IPS-11a (cell line): ENCODE results near the gene ARHGAP10.

Experiments used
- H3K4me3 ChIP-seq: one replicate; pipeline ENCODE4 v1.5.1; 2013; ENCODE audit warnings: low read depth, low read length, control low read depth

ARHGAP10 gene

DNA sequence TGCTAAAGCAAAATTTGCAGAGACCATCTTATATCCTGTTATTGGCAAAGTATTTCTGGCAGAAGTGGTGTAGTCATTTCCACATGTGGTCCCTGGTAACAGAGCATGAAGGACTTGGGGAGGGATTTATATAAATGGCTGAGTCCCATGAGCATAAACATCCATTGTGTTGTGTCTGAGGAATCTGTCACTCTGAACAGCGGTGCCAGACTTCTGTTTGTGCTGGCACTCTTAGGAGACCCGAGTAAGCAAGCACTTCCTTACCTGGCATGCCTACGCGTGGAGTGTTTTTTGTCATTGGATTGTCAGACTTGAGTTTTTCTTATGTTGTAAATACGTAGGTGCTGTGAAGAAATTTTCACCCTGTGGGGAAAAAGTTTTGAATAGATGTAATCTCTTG, 285.9 kb downstream of the ARHGAP10 start:
- no peak overlapping the region for H3K4me3 ChIP-seq

GRCh38 chr4:148021686-148022085, 289.8 kb downstream of the ARHGAP10 start:
- H3K4me3 ChIP-seq, result no peak overlapping the region

DNA sequence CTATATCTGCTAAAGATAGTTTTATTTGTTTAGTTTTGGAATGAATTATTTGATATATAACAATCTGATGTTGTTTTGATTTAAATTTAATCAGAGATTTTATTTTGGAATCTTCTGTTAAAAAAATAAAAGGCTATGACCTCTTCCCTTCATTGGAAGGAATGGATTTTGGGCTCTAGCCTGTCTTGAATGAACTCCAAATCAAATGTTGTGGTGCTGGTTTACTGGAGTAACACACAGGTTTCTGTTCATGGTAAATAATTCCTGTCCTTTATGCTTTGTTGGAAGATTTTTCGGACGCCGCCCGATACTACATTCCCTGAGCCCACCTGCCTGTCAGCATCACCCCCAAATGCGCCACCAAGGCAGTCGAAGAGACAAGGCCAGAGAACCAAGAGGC, 291.1 kb downstream of the ARHGAP10 start:
- H3K4me3 ChIP-seq, result no peak overlapping the region

GRCh38 chr4:148023512-148024181, 291.8 kb downstream of the ARHGAP10 start:
- no peak overlapping the region for H3K4me3 ChIP-seq

DNA sequence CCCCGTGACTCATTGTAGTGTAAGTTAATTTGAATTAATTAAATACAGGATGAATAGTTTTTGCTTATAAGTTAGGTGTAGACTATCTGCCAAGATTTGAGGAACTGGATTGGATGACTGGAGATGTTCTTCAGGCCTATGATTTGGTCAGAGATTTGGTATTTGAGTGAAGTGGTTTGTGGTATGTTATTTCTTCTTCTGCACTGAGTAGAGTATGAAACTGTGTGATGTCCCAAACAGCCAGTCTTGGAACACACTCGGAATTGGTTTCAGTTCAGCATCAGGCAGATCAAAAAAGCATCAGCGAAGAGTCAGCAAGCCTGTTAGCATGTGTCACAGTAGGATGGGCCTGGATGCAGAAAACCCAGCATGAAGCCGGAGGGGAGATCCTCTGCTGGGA, 294.1 kb downstream of the ARHGAP10 start:
- H3K4me3 ChIP-seq, result no peak overlapping the region

DNA sequence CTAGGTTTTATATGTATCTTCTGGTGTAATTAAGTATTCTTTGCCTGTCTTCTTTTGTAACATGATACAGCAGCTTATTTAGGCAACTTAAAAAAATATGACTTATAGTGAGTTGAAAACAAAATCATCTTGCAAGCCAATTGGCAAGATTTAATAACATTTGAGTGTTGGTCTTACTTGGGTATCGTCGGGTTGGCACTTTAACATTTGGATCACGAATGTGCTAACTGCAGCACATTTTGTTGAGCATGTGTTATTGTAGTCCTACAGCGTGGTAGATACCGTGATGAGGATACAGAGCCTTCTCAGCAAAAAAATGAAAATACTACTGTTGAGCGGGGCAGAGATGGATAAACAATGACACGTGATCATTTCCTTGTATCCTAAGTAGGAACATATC, 295.3 kb downstream of the ARHGAP10 start:
- no peak overlapping the region for H3K4me3 ChIP-seq

GRCh38 chr4:148029781-148030180, 297.9 kb downstream of the ARHGAP10 start:
- H3K4me3 ChIP-seq, result no peak overlapping the region

GRCh38 chr4:148030193-148030873, 298.4 kb downstream of the ARHGAP10 start:
- no peak overlapping the region for H3K4me3 ChIP-seq

- H3K4me3 ChIP-seq, result no peak overlapping the region
Observed at GRCh38 chr4:148034813-148035212, 302.9 kb downstream of the ARHGAP10 start.

GRCh38 chr4:148041606-148042329, 309.9 kb downstream of the ARHGAP10 start:
- H3K4me3 ChIP-seq, result no peak overlapping the region

GRCh38 chr4:148044089-148044911, 312.4 kb downstream of the ARHGAP10 start:
- no peak overlapping the region for H3K4me3 ChIP-seq

- H3K4me3 ChIP-seq, result no peak overlapping the region
Observed at GRCh38 chr4:148044912-148045352, 313.0 kb downstream of the ARHGAP10 start.

- H3K4me3 ChIP-seq, result no peak overlapping the region
Observed at GRCh38 chr4:148048598-148048997, 316.7 kb downstream of the ARHGAP10 start.

DNA sequence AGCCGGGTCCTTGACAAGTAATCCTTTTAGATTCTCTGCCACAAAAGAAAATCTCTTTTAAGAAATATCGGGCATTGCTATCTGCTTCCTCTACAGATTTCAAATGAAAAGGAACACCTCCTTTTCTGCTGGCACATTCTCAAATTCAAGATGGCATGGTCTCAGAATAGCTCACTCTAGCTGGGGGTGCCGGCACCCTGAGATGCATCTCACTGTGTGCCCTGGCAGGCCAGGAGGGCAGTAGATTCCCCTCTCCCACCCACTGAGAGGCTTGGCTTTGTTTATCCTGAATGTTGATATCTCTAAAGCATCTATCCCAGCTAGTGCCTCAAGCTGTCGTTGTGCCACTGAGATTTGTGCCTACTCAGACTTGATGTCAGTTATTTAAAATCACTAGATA, 319.5 kb downstream of the ARHGAP10 start:
- no peak overlapping the region for H3K4me3 ChIP-seq

- no peak overlapping the region for H3K4me3 ChIP-seq
Observed at GRCh38 chr4:148052448-148052847, 320.6 kb downstream of the ARHGAP10 start.

DNA sequence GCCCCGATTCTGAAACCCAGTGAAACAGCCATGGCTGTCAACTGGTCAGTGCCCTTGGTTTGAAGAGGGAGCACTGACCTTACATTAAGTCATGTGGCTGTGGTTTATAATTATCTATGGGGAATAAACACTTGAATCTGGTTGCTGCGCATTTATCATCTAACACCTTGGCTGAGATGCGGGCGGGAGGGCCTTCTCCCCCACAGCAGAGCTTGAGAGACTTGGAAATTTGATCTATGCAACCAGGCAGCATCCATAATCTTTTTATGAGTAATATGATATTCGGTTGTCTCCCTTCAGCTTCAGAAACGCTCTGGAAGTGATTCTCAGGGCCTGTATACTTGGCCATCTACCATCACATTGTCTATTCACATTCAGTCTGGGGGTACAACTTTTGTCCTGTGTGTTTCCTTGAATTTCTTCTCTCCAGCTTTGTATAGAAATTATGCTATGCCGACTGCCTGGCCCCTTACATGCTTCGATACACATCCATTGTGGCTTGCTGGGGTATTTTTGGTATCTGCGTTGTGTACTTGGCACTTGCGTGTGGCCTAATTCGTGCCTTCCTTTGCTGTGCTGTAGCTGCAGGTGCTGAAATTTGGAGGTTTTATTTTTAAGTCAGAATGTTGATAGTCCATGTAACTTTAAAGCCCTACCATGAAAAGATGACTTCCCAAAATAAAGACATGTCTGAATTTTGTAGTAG, 321.6 kb downstream of the ARHGAP10 start:
- H3K4me3 ChIP-seq, result no peak overlapping the region

- H3K4me3 ChIP-seq, result no peak overlapping the region
Observed at GRCh38 chr4:148054275-148054674, 322.4 kb downstream of the ARHGAP10 start.

- H3K4me3 ChIP-seq, result no peak overlapping the region
Observed at GRCh38 chr4:148055844-148056243, 324.0 kb downstream of the ARHGAP10 start.

DNA sequence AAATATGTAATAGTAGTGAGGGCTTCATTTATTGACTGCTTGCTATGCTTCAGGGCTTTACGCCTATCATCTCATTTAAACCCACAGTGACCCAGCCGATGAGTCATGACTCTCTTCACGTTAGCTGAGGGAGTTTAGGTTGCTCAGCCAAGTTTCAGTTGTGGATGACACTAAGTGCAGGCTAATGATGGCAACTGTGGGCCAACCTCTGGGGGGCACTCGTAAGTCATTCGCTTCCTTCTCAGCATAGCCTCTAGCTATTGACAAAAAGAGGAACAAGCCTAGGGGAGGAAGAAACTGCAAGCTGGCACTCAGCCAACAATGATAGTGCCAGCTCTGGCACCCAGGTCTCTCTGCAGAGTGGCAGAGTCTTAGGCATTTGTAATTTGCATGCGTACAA, 325.0 kb downstream of the ARHGAP10 start:
- no peak overlapping the region for H3K4me3 ChIP-seq

GRCh38 chr4:148057516-148057915, 325.6 kb downstream of the ARHGAP10 start:
- no peak overlapping the region for H3K4me3 ChIP-seq
